ENCODE results near the gene CTSD.
"Not testable (repeated sequence)": the region's sequence is repeated elsewhere in the genome, so short reads cannot be mapped to it uniquely, and the experiment has no call there.

The CTSD gene

DNA sequence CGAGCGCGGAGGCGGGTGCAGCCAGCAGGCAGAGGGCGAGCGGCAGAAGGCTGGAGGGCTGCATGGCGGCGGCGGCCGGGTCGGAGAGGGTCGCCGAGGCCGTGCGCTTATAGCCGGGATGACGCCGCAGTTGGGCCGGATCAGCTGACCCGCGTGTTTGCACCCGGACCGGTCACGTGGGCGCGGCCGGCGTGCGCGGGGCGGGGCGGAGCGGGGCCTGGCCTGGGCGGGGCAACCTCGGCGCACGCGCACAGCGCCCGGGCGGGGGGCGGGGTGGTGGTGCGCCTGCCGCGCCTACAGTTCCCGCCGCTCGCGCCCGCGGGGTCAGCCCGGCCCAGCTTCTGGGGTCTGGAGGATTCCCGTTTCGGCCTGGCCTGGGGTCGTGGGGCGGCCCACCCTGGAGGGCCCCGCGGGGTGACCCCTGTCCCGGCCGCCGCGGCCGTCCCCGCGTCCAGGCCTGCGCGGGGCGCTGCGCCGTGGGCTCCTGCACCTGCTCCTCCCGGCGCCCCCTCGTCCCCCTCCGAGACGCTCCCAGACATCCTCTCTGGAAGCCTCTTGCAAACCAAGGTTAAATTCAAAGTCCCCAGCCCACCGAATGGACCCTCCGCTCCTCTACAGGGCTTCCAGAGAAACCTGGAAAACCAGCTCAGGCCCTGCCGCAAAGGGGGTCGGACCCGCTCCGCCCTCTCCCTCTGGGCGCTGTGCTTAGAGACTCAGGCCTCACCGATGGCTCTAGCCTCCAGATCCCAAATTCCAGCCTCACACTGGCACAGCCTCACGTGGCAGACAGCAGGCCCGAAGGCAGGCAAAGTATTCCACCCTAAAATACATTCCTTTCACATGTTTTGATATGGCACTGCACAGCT lies at the start of gene CTSD:
Gene CTSD (minus strand): TSS at position 132 of the 866 bp plus-strand sequence. CDS start 68 bp downstream, at position 64.
- DNase-seq (ENCODE audit: low read depth in 2 of 2): peak; percentile 37 to 41

DNA sequence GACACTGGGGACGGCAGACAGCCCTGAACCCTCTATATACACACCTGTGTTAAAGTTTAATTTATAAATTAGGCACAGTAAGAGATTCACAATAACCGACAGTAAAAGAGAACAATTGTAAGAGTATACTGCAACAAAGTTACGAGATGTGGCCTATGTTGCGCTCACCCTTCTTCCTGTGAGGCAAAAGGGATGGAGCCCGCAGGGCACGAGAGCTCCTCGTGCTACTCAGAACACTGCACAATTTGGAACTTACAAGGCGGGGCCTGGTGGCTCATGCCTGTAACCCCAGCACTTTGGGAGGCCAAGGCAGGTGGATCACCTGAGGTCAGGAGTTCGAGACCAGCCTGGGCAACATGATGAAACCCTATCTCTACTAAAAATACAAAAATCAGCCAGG lies 49.6 kb upstream of the CTSD start:
- DNase-seq (ENCODE audit: low read depth in 2 of 2): not testable (repeated sequence)

DNA sequence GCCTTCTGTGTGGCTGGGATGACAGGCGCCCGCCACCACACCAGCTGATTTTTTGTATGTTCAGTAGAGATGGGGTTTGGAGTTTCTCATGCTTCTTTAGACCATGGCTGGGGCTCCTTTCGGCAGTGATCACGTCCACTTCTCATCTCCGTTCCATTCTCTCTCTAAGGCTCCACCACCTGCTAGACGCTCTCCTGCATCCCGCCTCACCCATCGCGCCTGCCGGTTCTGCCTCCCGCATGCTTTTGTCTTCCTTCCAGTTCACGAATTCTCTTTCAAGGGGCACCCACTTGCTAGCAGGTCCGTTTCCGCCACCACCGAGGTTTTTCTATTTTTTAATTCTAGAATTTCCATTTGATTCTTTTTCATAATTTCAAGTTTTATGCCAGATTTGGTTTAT lies 49.1 kb upstream of the CTSD start:
- DNase-seq (ENCODE audit: low read depth in 2 of 2): no peak

DNA sequence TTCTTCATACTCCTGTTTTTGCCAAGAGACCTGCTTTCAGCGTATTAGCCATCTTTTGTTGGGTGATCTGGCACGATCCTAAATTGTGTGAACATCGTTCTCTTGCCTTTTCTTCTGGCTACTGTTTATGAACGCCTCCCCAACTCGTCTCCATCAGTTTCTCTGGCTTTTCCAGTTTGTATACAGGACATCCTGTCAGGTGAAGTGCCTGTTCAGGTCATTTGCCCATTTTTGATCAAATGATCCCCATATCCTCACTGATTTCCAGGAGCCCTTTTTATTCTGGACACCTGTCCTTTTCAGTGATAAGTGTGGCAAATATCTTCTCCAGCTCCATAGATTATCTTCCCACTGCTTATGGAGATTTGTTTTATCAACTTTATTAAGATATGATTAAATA lies 48.5 kb upstream of the CTSD start:
- no peak for DNase-seq (ENCODE audit: low read depth in 2 of 2)

DNA sequence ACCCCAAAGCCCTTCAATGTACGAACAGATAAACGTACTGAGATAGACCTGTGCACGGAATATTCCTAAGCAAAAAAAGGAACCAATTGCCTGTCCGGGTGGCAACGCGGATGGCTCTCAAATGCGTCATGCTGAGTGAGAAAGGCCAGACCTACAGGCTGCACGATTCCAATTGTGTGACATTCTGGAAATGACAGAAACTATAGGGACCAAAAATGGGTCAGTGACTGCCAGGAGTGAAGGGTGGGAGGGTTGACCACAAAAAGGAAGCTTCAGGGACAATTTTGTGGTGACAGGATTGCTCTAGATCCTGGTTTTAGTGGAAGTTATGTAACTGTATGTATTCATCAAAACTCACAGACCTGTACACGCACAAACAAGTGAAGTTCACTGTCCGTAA lies 47.0 kb upstream of the CTSD start:
- DNase-seq (ENCODE audit: low read depth in 2 of 2): no peak

DNA sequence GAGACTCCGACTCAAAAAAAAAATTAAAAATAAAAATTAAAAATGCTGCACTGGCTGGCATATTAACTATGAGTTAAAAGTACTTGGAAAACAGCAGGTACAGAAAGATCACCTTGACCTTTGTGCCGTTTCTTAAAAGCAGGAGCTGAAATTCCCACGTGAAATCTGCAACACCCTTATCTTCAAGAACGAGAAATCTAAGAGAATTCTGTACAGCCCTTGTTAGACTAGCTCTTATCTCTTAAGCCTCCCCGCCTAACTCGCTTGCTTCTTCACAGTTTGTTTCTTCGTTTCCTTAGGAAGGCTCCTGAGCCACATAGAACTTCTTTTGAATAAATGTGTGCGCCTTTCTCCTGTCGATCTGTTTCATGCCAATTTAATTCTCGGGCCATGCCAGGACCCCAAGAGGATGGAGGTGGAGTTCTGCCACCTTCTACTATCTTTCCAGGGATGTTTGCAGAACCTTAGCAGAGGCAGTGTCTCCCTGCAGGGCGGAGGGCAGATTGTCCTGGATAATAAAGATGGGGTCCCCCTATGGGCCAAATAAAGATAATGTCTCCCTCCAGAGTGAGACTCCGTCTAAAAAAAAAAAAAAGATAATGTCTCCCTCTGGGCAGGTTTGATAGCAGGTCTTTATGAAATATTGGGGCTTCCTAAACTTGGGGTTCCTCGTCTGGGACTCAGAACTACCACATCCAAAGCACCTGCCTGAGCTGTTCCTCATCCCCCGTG lies 43.7 kb upstream of the CTSD start:
- DNase-seq (ENCODE audit: low read depth in 2 of 2): no peak

DNA sequence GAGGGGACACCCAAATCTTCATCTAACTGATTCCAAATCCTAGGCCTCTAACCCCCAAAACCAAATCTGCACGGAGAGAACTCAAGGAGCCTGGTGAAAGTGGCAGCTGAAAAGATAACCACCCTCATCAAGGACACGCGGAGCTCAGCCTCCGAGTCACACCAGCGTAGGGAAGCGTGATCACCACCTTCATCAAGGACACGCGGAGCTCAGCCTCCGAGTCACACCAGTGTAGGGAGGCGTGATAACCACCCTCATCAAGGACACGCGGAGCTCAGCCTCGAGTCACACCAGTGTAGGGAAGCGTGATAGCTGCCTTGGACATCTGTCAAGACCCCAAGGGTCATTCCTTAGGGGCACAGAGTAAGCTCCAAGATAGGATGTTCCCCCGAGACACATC lies 41.8 kb upstream of the CTSD start:
- no peak for DNase-seq (ENCODE audit: low read depth in 2 of 2)

DNA sequence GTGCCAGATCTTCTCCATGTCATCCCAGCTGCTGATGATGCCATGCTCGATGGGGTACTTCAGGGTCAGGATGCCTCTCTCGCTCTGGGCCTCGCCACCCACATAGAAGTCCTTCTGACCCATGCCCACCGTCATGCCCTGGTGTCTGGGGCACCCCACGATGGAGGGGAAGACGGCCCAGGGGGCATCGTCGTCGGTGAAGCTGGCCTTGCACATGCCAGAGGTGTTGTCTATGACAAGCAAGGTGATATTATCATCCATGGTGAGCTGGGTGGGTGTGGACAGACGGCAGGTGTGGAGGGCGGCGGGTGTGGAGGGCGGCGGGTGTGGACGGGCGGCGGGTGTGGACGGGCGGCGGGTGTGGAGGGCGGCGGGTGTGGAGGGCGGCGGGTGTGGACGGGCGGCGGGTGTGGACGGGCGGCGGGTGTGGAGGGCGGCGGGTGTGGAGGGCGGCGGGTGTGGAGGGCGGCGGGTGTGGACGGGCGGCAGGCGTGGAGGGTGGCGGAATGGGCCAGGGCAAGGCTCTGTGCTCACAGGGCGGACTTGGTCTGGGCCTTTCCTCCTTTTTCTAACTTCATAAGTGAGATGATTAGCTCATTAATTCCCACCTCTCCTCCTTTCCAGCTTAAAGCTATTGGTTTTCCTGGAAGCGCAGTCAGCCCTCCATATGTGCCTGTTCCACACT lies 40.2 kb upstream of the CTSD start:
- not testable (repeated sequence) for DNase-seq (ENCODE audit: low read depth in 2 of 2)

DNA sequence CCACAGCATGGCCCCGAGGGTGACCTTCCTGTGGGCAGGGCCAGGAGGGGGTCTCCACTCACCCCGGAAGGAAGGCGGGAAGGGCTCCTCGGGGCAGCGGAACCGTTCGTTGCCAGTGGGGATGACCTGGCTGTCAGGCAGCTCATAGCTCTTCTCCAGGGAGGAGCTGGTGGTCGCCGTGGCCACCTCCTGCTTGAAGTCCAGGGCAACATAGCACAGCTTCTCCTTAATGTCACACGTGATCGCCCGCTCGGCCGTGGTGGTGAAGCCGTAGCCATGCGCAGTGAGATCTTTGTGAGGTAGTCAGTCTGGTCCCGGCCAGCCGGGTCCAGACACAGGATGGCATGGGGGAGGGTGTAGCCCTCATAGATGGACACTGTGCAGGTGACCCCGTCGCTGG lies 39.5 kb upstream of the CTSD start:
- no peak for DNase-seq (ENCODE audit: low read depth in 2 of 2)

DNA sequence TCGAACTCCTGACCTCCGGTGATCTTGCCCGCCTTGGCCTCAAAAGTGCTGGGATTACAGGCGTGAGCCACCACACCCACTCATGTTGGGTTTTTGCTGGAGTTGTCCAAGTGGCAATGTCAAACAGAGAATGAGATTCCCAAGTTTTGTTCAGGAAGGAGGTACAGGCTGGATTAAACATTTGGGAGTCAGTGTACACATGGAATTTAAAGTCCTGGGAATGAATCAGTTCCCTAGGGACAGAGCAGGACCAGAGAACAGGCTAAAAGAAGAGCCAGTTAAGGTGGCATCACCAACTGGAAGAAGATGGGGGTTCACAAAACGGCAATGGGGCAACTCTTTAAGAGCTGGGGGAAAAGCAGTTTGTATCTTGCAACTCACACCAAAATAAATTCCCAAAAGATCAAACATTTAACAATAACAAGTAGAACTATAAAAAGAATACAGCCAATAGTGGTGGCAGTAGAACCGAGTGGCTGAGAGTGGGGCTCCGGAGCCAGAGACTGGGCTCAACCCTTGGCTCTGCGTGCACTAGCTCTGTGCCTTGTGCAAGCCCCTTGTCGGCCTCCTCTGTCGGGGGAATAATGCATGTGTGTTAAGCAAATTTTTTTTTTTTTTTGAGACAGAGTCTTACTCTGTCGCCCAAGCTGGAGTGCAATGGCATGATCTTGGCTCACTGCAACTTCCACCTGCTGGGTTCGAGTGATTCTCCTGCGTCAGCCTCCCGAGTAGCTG lies 33.8 kb upstream of the CTSD start:
- no peak for DNase-seq (ENCODE audit: low read depth in 2 of 2)

DNA sequence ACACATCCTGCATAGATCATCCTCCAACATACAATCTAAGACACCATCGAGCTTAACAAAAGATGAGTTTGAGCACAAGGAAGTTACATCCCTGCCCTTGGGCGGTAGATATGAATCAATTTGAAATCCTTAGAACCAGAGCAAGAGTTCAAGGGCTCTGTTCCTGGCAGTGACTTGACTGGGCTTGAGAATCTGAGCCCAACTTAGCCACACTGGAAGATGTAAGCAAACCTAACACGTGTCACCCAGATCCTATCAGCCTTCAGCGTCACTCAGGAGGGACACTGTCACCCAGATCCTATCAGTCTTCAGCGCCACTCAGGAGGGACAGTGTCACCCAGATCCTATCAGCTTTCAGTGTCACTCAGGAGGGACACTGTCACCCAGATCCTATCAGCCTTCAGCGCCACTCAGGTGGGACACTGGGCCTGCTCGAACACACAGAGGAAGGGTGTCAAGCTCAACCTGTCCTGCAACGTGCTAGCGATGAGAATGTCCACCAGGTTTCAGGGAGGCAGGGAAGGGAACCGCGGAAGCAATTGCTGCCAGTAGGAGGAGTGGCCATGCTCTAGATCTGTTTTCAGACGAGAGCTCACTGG lies 32.8 kb upstream of the CTSD start:
- DNase-seq (ENCODE audit: low read depth in 2 of 2): no peak

DNA sequence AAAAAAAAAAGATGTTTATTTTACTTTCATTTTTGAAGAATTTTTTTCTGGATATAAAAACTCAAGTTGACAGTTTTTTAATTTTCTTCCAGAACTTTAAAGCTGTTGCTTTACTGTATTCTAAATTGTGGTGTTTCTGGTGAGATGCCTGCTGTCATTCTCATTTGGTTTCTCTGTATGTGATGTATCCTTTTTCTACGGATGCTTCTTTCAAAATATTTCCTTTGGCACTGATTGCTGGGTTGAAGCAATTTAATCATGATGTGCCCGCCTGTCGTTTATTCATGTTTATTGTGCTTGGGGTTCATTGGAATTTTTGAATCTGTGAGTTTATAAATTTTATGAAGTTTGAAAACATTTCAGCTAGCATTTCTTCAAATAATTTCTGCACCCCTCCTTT lies 29.4 kb upstream of the CTSD start:
- no peak for DNase-seq (ENCODE audit: low read depth in 2 of 2)

DNA sequence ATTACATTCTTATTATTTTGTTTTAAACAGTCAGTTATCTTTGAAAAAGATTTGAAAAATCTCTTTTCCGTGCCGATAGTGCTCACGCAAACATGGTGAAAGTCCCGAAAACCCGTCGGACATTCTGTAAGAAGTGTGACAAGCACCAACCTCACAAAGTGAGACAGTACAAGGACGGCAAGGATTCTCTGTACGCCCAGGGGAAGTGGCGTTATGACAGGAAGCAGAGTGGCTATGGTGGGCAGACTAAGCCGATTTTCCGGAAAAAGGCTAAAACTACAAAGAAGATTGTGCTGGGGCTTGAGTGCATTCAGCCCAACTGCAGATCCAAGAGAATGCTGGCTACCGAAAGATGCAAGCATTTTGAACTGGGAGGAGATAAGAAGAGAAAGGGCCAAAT lies 28.7 kb upstream of the CTSD start:
- DNase-seq (ENCODE audit: low read depth in 2 of 2): no peak

DNA sequence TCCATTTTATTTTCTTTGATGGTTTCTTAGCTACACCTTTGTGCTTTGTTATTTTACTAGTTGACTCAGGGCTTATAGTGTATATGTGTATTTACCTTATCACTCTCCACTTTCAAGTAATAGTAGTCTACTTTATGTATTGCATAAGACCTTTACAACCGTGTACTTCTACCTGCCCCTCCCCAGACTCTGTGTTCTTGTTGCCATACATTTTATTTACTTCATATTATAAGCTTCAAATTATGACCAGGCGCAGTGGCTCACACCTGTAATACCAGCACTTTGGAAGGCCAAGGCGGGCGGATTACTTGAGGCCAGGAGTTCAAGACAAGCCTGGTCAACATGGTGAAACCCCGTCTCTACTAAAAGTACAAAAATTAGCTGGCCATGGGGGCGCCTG lies 28.2 kb upstream of the CTSD start:
- no peak for DNase-seq (ENCODE audit: low read depth in 2 of 2)

DNA sequence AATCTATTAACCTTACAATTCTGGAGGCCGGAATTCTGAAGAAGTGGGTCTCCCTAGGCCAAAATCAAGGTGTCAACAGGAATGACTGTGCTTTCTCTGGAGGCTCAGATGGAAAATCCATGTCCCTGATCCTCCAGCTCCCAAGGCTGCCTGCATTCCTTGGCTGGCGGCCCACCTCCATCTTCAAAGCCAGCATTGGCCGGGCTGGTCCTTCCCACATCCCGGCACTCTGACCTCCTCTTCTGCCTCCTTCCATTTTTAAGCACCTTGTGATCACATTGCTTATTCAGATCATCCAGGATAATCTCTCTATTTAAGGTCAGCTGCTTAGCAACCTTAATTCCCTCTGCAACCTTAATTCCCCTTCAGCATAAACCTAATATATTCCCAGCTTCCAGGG lies 22.7 kb upstream of the CTSD start:
- no peak for DNase-seq (ENCODE audit: low read depth in 2 of 2)

DNA sequence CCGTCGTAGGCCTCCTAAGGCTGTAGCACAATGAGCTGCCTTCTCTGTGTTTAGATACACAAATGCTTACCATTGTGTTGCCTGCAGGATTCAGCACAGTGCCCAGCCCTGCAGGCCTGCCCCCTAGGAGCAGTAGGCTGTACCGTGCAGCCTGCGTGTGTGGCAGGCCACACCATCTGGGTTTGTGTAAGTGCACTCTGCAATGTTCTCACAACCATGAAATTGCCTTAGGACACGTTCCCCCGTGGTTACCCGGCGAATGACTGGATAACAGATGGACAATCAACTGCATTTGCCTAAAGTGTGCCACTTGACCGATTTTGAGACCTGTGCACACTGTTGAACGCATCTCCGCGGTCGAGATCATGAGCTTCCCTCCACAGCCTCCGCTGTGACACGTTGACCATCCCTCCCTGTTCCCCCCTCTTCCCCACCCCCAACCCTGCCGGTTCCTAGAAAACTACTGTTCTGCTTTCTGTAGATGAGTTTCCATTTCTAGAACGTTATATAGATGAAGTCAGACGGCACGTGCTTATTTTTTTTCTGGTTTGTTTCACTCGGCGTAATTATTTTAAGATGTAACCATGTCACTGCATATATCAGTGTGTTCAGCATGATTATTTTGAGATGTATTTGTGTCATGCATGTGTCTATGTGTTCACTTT lies 22.2 kb upstream of the CTSD start:
- DNase-seq (ENCODE audit: low read depth in 2 of 2): no peak

DNA sequence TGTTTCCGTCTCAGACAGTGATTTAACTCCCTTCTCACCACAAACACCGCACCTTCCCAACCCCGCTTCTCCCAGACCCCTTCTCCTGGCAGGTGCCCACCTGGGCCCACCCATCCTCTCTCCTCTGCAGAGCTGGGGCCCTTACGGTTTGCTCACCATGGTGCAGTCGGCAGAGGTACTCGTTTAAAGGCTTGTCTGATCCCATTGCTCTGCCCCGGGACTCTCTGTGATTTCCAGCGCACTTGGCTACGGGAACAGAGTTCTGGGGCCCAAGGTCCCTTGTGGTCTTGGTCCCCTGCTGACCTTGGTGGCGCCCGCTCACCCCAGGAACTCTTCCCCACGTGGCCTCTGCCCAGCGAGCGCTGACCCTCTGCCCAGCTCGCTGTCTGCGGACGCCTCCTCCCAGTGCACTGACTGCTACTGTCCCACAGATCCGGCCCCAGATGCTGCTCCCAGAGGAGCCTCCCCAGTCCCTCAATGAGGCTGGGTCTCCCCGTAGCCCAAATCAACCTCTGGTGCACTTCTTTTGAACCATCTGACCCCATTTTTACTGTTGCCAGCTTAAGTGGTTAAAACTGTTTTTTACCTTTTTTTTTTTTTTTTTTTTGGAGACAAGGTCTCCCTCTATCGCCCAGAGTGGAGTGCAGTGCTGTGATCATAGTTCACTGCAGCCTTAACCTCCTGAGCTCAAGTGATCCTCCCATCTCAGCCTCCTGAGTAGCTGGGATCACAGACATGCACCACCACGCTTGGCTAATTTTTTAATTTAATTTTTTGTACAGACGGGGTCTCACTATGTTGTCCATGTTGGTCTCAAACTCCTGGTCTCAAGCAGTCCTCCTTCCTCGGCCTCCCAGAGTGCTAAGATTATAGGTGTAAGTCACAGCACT lies 21.3 kb upstream of the CTSD start:
- DNase-seq (ENCODE audit: low read depth in 2 of 2): no peak

DNA sequence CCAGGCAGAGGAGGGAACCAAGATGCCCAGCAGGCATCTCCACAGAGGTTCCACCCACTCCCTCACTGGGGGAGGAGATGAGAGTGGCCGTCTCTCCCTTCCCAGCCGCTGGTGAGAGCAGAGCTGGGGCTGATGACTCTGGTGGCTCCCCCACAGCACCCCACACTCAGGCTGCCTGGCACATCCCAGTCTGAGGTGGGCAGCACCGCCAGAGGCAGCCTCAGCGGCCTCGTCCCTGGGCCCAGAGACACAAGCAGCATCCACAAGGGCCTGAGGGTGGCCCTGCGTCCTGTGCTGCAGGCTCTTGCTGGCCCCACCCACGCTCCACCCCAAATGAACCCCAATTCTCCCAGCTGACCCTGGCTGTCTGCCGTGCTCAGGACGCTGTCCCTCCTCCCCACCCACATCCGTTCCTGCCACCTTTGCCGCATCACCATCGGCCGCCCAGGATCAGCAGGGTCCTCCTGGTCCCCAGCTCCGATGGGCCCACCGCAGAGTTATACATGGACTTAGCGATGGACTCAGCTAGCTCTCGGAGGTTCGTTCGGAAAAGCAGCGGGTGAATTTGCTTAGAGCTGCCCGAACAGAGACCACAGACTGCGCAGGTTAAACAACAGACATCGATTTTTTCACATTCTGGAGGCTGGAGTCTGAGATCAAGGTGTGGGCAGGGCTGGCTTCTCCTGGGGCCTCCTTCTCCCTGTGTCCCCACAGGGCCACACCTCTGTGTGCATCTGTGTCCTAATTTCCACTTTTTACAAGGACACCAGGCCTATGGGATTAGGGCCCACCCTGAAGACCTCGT lies 20.2 kb upstream of the CTSD start:
- no peak for DNase-seq (ENCODE audit: low read depth in 2 of 2)

Data from fibroblast of skin of left quadriceps (primary cell).